ENCODE measurements around the gene CIDEC.

DNA sequence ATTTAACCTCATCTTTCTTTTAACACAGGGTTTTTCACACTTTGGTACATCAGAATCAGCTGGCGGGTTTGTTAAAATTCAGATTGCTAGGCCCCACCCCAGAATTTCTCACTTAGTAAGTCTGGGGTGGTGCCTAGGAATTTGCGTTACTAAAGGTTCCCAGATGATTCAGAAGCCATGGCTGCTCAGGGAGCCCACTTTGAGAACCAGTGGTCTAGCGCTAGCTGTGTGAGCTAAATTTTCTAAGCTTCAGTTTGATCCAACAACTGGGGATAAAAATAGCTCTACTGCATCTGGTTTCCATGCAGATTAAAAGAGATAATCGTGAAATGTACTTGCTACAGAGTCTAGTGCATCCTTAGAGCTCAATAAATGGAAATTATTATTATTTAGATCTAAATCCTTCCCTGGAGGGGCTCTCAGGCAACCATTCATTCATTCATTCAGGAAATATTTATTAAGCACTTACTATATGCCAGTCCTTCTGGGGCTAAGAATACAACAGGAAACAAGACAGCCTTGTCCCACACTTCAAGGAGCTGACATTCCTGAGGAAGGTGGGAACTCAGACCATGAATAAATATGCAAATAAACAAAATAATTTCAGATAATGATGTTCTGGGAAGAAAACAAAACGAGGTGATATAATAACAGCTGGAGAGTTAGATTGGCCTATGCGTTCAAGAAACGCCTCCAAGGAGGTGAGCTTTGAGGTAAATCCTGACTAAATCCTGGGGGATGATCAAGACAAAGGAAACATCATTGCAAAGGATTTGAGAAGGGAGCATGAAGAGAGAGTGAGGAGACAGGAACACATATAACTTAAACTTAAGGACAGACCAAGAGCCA lies 3.9 kb upstream of the CIDEC start:
- no peak for TF ChIP-seq EZH2 (IDR thresholded peaks at IDR 0.05)
- no peak for TF ChIP-seq POLR2AphosphoS5 (IDR thresholded peaks at IDR 0.05; ENCODE audit: borderline replicate concordance, low read depth, low read length)
